GM18868 (cell line): ENCODE results near the gene MAML2.

Experiments used
- ATAC-seq: cut with Tn5 transposase; IDR thresholded peaks from one replicate; pipeline ENCODE4 v1.9.1; 2021; ENCODE audit warnings: mild to moderate bottlenecking, moderate library complexity; ENCODE audit not compliant: unreplicated experiment

Gene MAML2

DNA sequence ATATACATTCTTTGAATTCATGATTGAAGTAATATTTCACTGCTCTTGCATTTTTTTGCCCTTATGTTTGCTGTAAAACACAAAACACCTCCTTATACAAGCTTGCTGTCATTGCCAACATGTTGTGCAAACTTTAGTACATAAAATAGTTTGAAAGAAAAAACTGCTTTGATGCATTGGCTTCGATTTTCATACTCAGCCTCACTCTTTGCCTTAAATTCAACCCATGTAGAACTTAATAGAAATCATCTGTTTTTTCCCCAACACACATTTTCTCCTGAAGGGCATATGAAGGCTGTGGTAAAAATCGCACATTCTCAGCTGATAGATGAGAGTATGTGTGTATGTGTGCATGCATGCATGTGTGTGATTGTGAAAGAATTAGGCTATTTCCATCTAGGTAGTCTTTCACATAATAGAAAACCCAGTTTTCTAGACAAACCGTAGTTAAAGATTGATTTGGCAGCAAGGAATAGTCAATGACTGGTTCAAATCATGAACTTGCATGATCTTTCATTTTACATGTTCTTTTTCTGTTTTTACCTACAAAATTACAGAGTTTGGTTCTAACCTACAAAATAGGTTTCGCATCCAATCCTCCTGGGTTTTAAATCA is 346.3 kb downstream of the MAML2 start:
- ATAC-seq, result no peak

DNA sequence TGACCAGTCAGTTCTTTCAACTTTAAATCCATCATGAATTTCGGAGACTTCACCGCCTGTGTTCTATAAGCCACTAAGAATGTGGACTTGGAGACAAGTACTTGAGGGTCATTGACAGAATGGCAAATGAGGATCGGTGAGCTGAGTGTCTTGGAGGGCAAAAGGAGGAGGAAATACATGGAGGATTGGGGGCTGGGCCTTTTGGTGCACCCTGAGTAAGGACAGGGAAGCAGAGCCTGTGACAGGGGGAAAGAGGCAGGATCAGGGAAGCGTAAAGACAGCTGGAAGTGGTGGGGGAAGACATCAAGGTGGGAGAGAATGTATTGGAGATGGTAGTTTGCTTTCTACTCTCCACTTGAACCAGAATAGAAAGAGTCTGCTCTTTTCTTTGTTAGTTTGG is 348.7 kb downstream of the MAML2 start:
- no peak for ATAC-seq

DNA sequence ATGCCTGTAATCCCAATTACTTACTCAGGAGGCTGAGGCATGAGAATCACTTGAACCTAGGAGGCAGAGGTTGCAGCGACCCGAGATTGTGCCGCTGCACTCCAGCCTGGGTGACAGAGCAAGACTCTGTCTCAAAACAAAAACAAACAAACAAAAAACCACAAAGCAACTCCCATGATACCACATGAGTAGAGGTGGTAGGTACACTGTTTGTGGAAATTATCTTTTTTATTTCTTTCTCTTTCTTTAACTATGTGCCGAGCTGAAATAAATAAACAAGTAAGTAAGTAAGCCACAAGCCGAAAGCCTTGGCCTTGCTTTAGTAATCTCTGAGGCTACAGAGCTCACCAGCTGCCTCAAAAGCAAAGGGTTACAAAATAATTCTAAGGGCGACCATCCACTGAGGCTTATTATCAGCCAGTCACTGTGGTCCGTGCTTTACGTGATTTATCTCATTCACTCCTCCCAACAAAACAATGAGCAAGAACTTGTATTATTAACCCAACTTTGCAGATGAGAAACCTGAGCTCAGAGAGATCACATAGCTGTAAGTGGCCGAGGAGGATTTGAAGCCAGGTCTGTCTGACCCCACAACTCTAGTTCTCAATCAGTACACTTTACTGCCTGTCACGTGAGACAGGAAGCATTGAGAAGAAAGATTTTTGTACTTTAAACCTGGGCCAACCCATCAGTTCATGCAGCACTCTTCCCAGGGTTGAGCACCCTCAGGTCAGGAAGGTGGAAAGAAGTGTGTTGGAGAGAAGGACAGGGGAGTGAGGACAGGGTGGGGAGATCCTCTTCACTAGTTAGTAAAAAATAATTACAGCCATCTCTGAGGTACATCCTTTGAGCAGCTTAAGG is 349.3 kb downstream of the MAML2 start:
- no peak for ATAC-seq

DNA sequence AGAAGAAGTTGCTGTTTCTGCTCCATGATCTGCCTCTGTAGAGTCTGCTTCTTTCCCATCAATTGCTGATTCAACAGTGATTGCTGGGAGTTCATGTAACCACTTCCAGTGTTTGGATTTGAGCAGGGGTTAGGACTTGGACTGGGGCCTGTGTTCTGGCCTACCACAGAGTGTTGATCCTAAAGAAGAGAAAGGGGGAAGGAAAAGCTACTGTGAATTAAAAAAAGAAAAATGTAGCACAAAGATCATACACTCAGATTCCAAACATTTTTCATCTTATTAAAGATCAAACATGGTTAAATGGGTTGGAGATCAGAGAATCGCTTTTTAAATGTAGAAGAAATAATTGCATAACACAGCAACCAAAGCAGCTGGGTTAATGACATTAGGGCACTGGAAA is 351.4 kb downstream of the MAML2 start:
- ATAC-seq, result no peak

DNA sequence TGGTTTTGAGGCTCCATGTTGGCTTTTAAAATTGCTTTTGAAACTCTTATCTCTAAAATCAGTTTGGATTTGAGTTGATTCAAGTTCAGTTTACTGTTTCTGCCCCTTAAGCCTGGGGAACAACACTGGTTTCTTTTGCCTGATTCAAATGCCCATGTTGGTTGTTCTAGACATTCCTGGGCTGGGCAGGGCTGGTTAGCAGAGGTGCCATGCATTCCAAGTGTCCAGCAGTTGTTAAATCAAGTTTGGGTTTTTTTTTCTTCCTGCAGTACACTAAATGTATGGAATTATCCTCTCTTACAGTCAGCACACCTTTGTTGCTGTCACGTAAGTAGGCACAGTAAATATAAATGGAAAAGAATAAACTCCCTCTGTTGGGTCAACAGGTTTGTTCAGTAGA is 351.9 kb downstream of the MAML2 start:
- no peak for ATAC-seq

DNA sequence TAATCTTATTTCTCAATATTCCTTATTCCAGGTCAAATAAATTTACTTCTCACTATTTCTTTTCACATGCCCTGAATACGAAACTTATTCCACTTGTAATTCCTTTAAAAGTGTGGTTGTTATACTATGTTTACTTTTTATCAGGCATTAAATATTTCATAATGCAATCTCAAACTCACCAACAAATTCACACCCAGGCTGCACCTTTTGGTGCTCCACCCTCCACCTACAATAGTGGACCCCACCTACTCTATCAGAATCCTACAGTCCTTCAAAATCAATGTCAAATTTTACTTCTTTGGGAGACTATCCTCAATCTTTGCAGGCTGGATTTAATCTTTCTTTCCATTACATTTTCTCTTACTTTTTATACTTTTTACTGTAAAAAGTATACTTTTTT is 353.2 kb downstream of the MAML2 start:
- no peak for ATAC-seq

DNA sequence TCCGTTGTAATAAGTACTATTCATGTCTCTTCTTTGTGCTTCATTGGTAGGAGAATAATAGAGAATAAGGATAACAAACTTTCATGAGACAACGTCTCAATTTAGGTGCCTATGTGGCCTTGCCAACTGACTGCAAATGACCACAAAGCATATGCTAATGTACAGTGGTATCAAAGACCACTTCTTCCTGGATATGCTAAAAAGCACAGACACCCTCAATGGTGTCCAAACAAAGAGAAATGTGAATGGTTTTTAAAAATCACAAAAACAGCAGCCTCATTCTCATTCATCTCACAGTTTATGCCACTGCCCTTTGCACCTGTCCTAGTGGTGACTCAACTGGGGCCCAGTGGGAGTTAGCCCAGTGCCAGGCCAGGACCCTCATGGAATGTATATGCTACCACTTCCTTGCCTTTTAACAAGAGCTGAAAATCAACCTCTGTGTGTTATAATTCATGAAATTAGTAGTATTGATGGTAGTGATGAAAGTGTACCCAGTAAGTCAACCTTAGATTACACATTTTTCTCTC is 353.9 kb downstream of the MAML2 start:
- no peak for ATAC-seq

DNA sequence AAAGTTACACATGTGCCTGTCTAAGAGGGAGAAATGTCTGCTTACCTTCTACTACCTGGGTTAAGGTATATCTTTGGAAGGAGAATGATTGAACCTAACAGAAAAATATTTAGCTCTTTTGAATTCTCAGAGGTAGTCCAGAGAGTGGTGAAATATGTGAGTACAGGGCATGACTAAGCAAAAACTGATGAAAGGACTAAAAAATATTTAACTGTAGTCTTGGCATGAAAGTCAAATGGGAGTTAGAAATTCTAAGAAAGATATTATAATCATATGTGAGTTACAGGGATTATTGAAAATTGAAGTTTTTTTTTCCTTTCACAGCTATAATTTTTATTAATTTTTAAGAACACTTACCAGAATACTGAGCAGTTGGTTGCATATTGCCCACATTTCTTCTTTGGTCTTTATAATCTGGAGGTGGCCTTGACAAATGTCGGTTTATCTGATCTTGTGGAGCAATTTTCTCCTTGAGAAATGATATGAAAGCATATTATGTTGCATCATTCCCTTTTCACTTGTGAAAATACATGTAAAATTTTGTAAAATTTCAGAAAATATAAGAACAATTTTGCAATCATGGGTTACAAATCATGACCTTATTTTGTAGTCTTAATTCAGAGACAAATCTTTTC is 357.7 kb downstream of the MAML2 start:
- no peak for ATAC-seq

DNA sequence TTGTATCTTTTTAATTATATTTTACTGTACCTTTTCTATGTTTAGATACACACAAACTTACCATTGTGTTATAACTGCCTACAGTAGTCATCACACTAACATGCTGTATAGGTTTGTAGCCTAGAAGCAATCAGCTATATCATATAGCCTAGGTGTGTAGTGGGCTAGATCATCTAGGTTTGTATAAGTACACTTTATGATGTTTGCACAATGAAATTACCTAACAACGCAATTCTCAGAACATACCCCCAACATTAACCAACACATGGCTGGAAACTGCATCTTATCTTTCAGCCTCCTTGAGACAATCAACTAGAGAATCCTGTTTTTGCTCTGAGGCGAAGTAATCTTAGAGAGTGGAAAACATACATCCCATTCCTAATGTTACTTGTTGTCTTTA is 358.9 kb downstream of the MAML2 start:
- no peak for ATAC-seq

DNA sequence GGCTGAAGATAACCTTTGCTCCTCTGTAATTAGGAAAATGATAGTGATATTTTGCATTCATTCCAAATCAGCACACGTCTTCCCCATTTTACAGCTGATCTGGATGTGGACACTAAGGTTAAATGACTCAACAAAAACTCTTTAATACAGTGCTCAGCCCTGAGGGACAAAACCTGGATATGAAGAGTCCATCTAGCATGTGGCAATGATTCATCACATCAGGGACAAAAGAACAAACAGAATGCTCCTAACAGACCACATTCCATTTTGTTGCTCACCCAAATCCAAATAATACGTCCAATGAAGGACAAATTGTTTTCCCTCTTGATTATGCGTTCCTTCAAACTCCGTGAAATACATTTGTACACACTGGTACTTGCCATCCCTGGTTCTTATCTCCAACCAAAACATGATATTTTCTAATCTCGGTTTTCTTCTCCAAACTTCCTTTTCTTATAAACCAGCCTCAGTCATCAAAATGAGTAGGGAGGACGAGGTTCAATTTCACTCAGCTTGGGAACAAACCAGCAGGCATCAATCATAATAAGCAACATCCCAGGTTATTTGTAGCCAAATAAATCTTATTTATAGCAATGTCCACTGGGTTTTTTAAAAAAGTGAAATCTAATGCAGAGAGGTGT is 365.3 kb downstream of the MAML2 start:
- ATAC-seq, result no peak

DNA sequence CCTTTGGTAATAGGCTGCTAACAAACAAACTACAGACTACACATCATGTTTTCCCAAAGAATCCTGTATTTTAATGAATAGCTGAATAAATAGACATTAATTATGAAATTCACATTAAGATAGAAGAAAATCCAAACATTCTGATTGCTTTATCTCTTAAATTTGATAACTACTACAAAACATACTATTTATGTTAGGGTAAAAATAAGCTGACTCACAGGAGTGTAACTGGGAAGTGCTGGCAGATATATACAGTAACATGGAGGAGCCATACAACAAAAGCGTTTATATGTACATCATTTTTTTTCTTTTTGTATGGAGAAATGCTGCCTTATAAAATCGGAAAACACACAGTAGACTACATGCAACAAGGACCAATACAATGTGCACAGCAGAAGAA is 366.4 kb downstream of the MAML2 start:
- no peak for ATAC-seq

DNA sequence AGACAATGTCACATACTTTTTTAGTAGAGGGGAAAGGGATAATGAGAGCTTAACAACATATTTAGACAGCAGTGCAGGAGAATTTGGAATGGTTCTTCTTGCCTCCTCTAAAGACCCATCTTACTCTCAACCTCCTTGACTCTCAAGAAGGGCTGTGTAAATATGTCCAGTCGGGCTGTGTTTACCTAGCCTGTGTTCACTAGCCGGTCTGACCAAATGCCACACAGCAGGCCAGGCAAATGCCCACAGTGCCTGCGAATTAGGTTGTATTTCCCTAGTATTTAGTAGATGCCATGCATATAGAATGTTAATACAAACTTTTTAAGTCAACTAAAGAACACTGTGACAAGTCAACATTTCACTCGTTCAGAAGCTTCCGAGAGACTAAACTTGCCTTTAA is 367.7 kb downstream of the MAML2 start:
- ATAC-seq, result no peak

DNA sequence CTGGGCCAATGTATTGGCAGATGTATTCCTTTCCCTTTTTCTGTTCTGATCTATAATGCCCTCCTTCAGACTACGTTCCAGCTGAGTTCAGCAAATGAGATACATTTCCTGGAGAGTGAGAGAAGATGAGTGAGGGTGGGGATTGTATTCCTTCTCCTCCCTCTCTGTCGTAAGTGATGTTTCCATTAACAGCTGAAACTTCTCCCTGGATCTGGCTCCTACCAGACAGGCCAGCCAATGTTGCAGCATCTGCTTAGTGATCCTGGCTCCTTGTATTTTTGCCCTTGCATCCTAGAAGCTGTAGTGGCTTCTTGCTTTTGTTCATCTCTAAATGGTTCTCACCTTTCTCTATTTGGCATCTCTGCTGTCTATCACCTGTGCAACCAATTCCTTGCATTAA is 370.9 kb downstream of the MAML2 start:
- no peak for ATAC-seq

DNA sequence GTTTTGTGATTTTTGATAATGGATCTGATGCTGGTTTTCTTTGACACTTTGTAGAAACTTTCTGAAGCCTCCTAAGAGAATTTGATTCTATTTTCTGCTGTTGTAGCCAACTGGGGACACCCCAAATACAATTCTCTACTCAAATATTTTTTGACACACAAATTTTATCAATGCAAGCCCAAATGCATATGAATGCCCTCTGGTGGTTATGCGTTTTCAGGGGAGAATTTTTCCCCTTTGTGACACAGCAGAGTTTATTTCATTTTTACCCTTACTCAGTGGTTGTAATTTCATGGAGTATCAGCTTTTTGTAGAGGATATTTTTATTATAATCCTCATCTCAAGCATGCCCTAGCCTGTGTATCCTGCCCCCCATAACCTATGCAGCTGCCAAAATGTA is 374.4 kb downstream of the MAML2 start:
- no peak for ATAC-seq

DNA sequence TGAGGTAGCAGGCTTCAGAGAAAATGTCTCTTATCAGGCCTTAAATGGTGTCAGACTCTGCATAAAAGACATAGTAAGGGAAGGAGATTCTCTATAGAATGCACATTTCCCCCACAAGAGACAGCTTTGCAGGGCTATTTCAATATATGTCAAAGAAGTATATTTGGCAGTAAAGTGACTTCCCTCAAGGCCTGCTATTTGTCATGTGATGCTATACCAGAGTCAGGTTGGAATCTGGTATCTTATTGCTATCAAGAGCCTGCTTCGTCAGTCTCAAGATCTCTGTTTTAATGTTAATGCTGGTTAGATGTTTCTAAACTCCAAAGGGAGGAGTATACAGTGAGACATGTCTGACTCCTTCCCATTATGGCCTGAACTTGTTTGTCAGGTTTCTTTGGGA is 378.7 kb downstream of the MAML2 start:
- no peak for ATAC-seq

DNA sequence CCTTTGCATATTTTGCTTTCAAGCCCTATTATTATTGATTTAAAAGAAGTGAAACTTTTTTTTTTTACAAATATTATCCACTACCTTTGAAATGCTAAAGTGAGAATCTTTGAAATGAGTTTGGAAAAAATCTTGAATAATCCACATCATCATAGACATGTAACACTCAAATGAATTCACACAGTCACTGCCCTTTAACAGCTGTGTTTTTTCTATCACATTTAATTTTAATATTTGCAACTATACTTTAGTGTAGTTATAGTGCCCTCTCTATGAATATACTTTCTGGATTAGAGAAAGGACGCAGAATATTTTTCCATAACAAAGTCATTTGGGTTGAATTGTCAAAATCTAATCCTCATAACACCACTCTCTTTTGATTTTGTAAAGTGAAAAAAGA is 381.2 kb downstream of the MAML2 start:
- no peak for ATAC-seq

DNA sequence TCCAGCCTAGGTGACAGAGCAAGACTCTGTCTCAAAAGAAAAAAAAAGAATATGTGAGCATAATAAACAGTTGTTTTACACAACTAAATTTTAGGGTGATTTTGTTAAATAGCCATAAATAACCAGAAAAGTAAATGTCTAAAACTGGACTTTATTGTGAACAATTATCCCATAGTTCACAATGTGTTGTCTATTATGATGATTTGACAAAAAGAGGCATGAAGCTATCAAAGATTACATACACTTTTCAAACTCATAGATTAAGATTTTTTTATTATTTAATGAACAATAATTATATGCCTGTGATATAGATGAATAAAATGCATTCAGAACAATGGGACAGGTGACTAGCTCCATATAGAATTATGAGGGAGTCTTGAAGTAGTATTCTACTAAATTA is 392.1 kb downstream of the MAML2 start:
- no peak for ATAC-seq

DNA sequence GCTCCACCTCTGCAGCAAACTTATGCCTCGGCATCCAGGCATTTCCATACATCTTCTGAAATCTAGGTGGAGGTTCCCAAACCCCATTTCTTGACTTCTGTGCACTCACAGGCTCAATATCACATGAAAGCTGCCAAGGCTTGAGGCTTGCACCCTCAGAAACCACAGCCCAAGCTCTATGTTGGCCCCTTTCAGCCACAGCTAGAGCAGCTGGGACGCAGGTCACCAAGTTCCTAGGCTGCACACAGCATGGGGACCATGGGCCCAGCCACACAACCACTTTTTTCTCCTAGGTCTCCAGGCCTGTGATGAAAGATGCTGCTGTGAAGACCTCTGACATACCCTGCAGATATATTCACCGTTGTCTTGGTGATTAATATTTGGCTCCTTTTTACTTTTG is 394.4 kb downstream of the MAML2 start:
- no peak for ATAC-seq

DNA sequence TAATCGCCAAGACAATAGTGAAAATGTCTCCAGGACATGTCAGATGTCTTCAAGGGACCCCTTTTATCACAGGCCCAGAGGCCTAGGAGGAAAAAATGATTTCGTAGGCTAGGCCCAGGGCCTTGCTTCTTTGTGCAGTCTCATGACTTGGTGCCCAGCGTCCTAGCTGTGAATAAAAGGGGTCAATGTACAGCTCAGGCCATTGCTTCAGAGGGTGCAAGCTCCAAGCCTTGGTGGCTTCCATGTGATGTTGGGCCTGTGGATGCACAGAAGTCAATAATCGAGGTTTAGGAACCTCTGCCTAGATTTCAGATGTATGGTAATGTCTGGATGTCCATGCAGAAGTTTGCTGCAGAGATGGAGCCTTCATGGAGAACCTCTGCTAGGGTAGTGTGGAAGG is 398.4 kb downstream of the MAML2 start:
- no peak for ATAC-seq

DNA sequence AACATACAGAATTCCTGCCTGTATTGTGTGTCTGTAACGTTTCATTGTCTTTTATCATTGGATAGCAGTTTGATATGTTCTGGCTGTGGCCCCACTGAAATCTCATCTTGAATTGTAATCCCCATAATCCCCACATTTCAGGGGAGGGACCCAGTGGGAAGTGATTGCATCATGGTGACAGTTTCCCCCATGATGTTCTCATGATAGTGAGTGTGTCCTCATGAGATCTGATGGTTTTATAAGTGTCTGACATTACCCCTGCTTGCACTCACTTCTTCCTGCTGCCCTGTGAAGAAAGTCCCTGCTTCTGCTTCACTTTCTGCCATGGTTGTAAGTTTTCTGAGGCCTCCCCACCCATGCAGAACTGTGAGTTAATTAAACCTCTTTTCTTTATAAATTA is 399.4 kb downstream of the MAML2 start:
- ATAC-seq, result no peak

DNA sequence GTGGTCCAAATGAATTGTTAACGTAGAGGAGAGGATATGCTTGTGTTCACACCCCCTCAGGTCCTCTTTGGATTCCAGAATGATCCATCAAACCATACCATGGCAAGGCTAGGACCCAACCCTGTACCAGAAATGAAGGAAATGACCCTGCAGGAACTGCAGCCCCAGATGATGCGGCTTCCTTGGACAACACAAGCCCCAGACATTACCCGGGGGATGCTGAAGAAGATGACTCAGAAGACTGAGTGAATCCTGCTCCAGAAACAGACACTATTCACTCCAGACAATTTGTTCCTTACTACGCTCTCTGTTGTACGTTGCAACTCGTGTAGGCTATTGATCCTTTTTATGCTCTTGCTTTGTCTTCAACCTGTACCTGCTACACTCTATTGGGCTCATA is 403.9 kb downstream of the MAML2 start:
- no peak for ATAC-seq

DNA sequence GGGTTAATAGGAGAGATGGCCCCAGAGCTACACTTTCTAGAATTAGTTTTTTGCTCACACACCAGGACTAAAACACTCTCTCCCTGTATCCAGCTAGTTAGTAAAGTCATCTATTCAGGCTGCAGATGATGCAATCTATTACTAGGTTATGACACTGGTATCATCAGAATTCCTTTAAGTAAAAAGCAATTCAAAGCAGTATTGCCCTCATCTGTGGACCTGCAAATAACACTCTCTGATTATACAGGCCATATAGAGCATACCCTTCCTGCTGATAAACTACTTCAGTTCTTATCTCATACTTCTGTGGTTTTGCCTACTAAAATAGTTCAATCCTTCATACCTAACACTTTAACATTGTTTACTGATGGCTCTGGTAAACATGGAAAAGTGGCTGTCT is 405.6 kb downstream of the MAML2 start:
- ATAC-seq, result no peak
